ENCODE data around the gene VPS36.
A peak's percentile ranks its signal among the peaks of the same experiment; 100 is the strongest.
"Not testable (repeated sequence)": the region's sequence is repeated elsewhere in the genome, so short reads cannot be mapped to it uniquely, and the experiment has no call there.

Gene VPS36

DNA sequence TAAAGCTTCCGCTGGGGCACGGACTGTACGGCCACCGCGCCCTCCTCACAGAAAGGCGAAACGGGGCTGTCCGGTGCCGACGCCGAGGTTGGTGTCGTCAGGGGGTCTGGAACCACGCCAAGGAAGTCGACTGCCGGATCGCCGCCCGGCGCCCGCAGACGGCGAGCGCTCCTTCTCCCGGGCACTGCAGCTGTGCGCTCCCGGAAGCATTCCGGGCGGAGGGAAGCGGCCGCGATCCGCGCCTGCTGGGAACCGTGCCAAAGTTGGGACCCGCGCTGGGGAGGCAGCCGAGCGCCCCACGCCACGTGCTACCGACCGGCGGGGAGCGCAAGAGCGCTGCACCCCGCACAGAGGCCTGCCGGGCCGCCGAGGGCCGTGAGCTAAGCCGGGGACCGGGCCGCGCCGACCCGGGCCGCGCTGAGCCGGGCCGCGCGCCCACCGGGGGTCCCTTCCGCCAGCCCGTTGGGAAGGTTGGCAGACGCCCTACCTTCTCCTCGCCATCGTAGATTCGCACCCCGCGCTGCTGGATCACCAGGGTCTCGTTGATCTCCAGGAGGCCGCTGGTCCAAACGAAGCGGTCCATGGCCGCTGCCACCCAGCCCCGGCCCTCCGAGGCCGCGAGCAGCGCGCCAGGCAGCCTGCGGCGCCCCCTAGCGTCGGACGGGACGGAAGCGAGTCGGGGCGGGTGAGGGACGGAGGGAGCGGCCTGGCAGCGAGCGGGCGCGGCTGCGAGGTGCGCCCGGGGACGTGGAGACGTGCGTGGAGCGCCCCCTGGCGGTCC is at the start of gene VPS36:
TSS of gene VPS36 (minus strand) at position 623 of the 781 bp plus-strand sequence. CDS start at position 583, 40 bp downstream.
- peak; percentile 93 for DNase-seq (ENCODE audit: low read depth)

- not testable (repeated sequence) for DNase-seq (ENCODE audit: low read depth)
Measured at GRCh38 chr13:52497979-52498378, 47.5 kb upstream of the VPS36 start.

- DNase-seq (ENCODE audit: low read depth): not testable (repeated sequence)
Measured at GRCh38 chr13:52494241-52494640, 43.8 kb upstream of the VPS36 start.

GRCh38 chr13:52491015-52491414 is 40.6 kb upstream of the VPS36 start:
- DNase-seq (ENCODE audit: low read depth): not testable (repeated sequence)

- DNase-seq (ENCODE audit: low read depth): not testable (repeated sequence)
Measured at GRCh38 chr13:52488763-52489162, 38.3 kb upstream of the VPS36 start.

DNA sequence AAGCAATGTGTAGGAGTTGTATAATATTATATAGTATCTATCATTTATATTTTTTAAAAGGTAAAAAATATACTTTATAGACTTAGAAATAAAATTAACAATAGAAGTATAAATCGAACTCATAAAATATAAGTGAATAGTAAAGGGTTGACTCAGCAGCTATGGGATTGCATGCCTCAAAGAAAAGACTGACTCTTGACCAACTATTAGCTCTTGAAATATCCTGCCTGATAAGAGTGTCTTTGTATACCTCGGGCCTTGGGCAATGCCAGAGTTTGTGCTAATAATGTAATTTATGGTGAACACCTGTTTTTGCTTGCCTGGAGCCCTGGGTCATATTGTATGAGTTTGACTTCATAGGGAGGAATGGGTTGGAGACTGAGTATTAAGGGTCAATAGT is 36.6 kb upstream of the VPS36 start:
- DNase-seq (ENCODE audit: low read depth): not testable (repeated sequence)

DNA sequence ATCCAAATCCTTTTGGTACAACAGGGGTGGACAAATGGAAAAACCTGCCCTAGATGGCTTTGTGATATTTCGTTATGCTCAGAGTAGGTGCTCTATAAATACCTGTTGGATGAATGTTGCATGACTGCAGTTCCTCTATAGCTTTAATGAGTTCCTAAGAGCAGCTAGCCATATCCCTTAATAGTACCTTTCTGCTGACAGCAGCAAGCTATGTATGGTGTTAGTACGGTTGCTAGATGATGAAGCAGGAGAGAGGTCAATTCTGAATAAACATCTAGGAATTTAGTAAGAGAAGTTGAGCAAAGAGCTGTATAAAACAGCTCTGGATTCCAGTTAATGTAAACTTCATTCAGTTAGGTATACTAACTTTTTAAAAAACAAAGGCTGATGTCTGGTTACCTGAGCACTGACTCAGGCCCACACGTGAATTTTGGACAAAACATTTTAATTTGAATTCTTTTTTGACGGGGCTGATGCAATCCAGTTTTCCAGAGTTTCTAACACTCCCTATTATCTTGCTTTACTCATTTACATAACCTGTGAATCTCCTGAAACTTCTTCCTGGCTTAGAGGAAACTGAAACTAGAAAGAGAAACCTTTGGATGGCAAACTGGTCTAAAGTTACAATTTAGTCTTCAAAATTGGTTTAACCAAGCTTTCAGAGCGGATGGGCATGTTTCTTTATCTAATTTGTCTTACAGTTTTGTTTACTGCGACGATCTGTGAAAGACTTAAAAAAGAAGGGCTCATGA is 30.4 kb upstream of the VPS36 start:
- DNase-seq (ENCODE audit: low read depth): not testable (repeated sequence)

GRCh38 chr13:52468487-52468886 is 18.1 kb upstream of the VPS36 start:
- DNase-seq (ENCODE audit: low read depth): not testable (repeated sequence)

DNA sequence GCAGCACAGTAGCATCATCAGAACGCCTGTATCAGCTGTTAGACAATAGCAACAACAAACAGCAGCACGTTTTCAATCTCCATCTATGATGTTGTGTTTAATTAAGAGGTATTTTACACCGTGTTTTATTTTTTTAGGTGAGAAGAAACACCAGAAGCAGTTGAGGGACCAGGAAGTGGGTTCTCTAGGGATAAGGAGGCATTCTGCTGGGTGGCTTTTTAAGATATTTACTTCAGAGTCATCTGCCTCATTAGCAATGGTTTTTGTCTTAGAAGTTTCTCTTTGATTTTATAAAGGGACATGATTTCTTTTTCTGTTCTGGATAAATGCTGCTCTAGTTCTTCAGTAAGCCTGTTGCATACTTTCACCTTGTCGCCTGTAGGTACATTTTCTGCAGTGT is 13.1 kb upstream of the VPS36 start:
- no peak for DNase-seq (ENCODE audit: low read depth)

- DNase-seq (ENCODE audit: low read depth): no peak
Measured at GRCh38 chr13:52461265-52461664, 10.8 kb upstream of the VPS36 start.

GRCh38 chr13:52459668-52460067 is 9.2 kb upstream of the VPS36 start:
- no peak for DNase-seq (ENCODE audit: low read depth)

DNA sequence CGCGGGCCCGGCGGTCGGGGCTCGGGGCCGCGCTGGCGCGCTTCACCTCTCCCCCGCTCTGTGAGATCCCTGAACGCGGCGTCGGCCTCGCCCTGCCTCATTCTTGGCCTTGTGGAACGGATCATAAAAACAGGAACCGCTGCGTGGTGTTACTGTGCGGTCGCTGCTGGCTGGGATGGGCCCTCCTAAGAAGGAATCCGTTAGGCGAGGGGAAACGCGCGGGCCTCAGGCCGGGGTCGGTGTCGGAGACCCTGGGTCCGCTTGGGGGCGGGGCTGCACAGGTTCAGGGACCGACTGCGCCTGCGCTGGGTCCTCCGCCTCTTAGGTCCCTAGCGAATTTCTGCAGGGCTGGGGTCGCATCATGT is 5.2 kb upstream of the VPS36 start:
- peak; percentile 65 for DNase-seq (ENCODE audit: low read depth)

- DNase-seq (ENCODE audit: low read depth): peak; percentile 89
Measured at GRCh38 chr13:52454820-52455676, 4.6 kb upstream of the VPS36 start, which contains the start of gene CKAP2. Gene CKAP2 (plus strand): TSS chr13:52455478. CDS start chr13:52455557, 79 bp downstream.

GRCh38 chr13:52454459-52454819 is 4.0 kb upstream of the VPS36 start:
- DNase-seq (ENCODE audit: low read depth): no peak

GRCh38 chr13:52452470-52452869 is 2.0 kb upstream of the VPS36 start:
- DNase-seq (ENCODE audit: low read depth): no peak

DNA sequence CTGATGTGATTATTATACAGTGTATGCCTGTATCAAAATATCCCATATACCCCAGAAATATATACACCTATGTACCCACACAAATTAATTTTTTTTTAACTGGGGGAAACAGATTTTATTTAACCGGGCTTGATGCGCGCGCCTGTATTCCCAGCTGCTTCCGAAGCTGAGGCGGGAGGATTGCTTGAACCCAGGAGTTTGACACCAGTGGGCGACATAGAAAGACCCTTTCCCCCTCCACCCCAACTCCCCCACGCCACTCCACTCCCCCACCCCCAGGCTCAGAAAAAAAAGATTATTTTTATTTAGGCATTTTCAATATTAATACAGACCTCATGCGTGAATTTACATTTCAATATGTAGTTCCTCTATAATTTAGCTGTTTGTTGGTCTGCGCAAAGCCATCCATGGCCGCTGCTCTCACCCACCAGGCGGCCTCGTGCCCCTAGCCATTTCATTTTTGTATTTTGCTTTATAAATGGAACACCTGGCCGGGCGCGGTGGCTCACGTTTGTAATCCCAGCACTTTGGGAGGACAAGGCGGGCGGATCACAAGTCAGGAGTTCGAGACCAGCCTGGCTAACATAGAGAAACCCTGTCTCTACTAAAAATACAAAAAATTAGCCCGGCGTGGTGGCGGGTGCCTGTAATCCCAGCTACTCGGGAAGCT is 836 bp upstream of the VPS36 start:
- DNase-seq (ENCODE audit: low read depth): no peak

DNA sequence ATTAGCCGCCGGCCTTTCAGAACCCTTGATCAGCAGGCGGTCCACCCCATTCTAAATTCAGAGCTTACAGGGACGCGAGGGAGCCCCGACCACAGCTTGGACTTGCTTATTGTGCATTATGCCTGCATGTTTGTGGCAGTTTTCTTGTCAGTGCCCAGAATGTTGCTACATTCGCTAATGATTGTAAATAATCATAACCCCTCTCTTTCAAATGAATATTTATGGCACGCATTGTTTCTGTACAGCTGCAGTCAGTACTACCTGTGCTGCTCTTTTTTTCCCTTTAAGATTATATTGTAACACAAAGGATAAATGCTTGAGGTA is 321 bp upstream of the VPS36 start:
- no peak for DNase-seq (ENCODE audit: low read depth)

- DNase-seq (ENCODE audit: low read depth): no peak
Measured at GRCh38 chr13:52449331-52450011, 963 bp downstream of the VPS36 start.

DNA sequence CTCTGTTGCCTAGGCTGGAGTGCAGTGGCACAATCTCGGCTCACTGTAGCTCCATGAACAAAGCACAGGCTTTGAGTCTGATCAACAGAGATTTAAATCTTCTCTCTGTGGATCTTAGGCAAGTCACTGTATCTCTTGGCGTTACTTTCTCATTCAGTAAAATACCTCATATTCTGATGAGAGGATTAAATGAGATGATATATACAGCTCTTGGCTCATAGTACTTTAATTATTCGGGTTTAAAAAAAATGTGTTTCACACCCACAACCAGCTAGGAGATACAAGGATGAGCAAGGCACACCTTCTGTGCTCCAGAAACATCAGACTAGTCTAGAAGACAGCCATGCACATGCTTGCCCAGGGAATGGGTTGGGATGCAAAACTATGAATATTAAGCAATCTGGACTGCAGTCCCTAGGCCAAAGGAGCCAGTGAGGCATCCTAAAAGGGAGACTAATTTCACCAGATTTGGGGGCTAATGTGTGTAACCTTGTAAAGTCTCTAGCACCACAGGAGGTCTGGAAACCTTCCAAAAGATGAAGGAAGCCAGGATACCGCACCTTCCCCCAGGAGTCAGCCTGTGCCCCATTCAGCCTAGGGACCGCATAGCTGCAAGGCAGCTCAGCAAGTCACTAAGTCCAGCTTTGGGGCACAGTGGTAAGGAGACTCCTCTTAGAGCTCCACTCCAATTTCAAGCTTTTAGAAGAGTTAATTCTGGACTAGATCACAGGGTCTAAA is 2.5 kb downstream of the VPS36 start:
- no peak for DNase-seq (ENCODE audit: low read depth)

GRCh38 chr13:52447354-52447753 is 3.1 kb downstream of the VPS36 start:
- DNase-seq (ENCODE audit: low read depth): no peak

DNA sequence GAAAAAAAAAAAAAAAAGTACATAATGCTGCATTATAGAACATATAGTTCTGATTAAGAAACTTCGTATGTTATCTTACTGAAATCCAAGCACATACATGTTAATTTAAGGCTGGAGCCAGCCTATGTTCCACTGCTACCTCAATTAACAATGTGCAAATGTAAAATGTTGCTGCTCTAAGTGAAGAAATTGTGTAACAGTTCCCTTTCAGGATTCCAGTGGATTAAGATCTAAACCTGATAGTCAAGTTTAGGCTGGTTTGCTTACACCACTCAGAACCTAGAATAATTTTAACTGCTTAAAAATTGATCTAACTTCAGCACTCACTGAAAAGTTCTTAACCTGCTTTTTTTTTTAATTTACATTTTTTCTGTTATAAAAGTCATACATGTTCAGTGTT is 4.2 kb downstream of the VPS36 start:
- DNase-seq (ENCODE audit: low read depth): no peak
